Activated T-cell treated with anti-CD3 and anti-CD28 coated beads, Interleukin-2, amount 50 U/mL, for 4 hours (primary cell): ENCODE measurements around the gene CD99L2. TPM values are rescaled to one million over a fixed set of nuclear protein-coding genes. Genes with fewer than 3 reads are reported as not detected.

Source experiments
- ATAC-seq, 2 donors: fragments of 200-7000 bp; cut with Tn5 transposase; one replicate each; pipeline ENCODE4 v1.10.0; 2021
- DNase-seq: peaks from one replicate; pipeline ENCODE4 v3.0.0-alpha.2; 2020
- H3K27me3 Mint-ChIP-seq: one replicate; pipeline ENCODE4 v1.8.0; 2021; ENCODE audit warnings: low read depth, mixed read lengths
- H3K36me3 Mint-ChIP-seq: one replicate; pipeline ENCODE4 v1.8.0; 2022; ENCODE audit warnings: mixed read lengths; ENCODE audit not compliant: insufficient read depth
- H3K4me1 Mint-ChIP-seq: one replicate; pipeline ENCODE4 v1.8.0; 2021; ENCODE audit warnings: low read depth, mixed read lengths
- H3K4me3 Mint-ChIP-seq: one replicate; pipeline ENCODE4 v1.8.0; 2021; ENCODE audit warnings: mild to moderate bottlenecking, moderate library complexity, mixed read lengths
- H3K9me3 Mint-ChIP-seq: one replicate; pipeline ENCODE4 v1.8.0; 2021; ENCODE audit warnings: mixed read lengths
- total RNA-seq, 3 donors: library from RNA; stranded (reverse); gene quantifications; one replicate each; pipeline ENCODE4 v1.2.1, GENCODE V29; 2021

The CD99L2 gene
- total RNA-seq, 3 donors from 2014 or later = 7.9 to 8.2 (median 8.2) TPM

GRCh38 chrX:150719621-150720020 lies 178.8 kb downstream of the CD99L2 start:
- H3K9me3 Mint-ChIP-seq = no peaks in the 10 kb centered on the region
- no peaks in the 10 kb centered on the region for H3K27me3 Mint-ChIP-seq
- ATAC-seq (no peak), DNase-seq (no peak)
- peaks cover 20% of the 10 kb centered on the region for H3K4me1 Mint-ChIP-seq
- H3K4me3 Mint-ChIP-seq = no peak overlapping the region
- peaks cover 12% of the 10 kb centered on the region for H3K36me3 Mint-ChIP-seq

Other genes with a start within 250 kb of the CD99L2 start
- 10 to 100 TPM; 36.2 to 42.1 (median 38.8) TPM for gene MTMR1, start 205.3 kb downstream of the CD99L2 start, total RNA-seq
- 10 to 100 TPM; 12.6 to 14.9 (median 13.5) TPM for gene HMGB3, start 84.7 kb upstream of the CD99L2 start, total RNA-seq